ENCODE measurements around the gene TROAP.
"Not testable (repeated sequence)": the region's sequence is repeated elsewhere in the genome, so short reads cannot be mapped to it uniquely, and the experiment has no call there.

TROAP gene
- total RNA-seq = 0.56 to 1.9 reads per million in 2 donors

DNA sequence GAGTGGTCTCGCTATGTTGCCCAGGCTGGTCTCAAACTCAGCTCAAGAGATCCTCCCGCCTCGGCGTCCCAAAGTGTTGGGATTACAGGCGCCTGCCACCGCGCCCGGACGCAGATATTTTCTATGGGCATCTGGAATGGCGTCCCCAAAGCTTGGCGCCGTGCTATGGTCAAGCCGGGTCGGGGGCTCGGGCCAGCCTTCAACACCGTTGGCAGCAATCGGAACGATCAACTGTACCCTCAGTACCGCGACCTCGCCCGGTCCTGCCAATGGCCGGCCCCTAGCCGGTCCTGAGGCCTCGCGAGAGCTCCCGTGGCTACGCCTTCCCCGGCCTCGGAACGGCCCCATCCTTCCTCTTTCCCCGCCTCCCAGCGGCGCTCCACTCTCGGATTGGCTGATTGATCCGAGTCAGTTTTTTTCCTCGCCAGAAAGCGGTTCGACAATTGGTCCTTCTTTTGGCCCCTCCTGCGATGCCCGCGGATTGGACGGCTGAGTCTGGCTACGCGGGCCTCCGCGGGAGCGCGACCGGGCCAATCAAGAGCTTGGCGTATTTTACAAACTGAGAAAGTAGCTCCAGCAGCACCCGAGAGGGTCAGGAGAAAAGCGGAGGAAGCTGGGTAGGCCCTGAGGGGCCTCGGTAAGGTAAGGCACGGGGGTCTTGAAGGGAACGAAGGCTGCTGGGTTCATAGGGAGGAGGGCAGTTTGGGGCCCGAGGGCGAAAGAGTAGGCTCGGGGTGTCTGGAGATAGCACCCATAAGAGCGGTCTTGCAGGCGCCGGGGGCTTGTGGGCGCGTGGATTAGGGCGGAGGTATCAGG lies at the start of gene TROAP:
Gene TROAP (plus strand): TSS at position 548 of the 816 bp plus-strand sequence. CDS start 354 bp downstream, outside the sequence.
- peak; percentile 85 for DNase-seq

GRCh38 chr12:49273726-49274395 lies 49.2 kb upstream of the TROAP start:
- DNase-seq = no peak

DNA sequence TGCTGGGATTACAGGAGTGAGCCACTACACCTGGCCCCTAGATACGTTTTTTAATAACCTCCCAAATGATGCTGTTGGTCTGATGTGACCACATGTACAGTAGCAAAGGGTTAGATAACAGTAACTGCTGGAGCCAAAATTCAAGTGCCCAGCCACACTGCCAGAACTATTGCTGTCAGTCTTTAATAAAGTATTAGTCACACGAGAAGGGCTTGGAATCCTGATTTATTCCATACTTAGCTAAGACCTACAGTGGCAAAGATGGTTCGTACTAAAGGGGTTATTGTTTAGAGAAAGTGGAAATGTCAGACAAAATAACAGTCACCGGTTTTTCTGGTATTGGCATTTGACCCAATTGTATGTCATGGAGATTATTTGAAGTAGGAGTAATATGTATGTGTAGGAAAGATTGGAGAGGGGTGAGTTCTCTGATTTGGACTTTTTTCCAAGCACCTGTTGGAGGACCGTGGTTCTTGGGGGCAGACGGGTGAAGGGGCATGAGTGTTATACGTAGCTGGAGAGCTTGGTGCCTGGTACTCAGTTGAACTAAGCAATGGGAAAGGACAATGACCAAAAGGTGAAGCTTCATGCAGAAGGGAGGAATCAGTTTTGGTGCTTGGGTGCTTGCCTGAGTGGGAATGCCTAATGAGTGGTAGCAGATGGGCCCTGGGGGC lies 48.5 kb upstream of the TROAP start:
- no peak for DNase-seq

DNA sequence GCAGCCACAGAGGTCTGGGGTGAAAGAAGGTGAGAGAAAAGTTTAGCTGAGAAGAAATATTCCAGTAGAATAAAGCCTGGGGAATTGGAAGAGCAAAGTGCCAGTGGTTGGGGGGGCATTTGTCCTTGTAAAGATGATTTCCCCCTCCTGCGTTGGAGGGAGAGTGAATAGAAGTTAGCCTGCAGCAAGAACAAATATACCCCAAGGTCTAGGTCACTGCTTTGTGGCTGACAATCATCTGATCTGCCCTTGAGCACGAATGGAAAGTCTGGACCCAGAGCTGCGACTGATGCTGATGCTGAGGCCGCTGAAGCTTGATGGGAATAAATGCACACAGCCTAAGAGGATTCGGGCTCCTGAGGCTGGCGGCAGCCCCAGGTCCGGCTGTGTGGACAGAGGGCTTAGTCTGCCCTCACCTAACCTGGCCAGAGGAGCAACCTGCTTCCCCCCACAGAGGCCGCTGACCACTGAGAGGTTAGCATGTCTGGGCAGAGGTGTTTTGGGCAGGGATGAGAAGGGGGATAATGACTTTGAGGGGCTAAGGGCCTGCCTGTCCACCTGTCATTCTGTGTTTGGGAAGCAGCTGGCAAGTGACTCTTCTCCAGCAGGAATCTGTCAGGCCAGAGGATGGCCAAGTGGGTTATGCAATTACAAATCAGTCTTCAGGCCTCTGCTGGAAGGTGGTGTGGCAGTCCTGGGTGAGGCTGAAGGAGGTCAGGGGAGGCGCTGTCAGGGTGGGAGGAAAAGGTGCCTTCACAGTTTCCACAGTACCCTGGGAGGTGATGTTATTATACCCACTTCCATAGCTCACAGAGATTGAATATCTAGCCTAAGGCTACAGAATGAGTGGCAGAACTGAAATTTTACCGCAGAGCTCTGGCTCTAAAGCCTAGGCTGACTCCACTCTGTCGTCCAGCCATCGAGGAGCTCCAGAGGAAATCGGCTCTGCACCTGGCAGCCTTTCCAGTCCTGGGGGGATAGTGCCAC lies 46.5 kb upstream of the TROAP start:
- DNase-seq = no peak

- DNase-seq = no peak
These were observed 45.6 kb upstream of the TROAP start for GRCh38 chr12:49277466-49277865.

- no peak for DNase-seq
These were observed 43.3 kb upstream of the TROAP start for GRCh38 chr12:49279706-49280159.

DNA sequence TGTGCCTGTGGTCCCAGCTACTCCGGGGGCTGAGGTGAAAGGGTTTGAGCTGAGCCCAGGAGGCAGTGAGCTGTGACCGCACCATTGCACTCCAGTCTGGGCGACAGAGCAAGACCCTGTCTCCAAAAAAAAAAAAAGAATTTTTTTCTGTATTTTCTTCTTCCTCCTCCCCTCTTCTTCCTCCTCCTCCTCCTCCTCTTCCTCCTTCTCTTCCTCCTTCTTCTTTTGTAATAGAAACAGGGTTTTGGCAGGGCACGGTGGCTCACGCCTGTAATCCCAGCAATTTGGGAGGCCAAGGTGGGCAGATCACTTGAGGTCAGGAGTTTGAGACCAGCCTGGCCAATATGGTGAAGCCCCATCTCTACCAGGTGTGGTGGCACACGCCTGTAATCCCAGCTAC lies 42.5 kb upstream of the TROAP start:
- DNase-seq = not testable (repeated sequence)

- no peak for DNase-seq
These were observed 40.8 kb upstream of the TROAP start for GRCh38 chr12:49282302-49282701.

DNA sequence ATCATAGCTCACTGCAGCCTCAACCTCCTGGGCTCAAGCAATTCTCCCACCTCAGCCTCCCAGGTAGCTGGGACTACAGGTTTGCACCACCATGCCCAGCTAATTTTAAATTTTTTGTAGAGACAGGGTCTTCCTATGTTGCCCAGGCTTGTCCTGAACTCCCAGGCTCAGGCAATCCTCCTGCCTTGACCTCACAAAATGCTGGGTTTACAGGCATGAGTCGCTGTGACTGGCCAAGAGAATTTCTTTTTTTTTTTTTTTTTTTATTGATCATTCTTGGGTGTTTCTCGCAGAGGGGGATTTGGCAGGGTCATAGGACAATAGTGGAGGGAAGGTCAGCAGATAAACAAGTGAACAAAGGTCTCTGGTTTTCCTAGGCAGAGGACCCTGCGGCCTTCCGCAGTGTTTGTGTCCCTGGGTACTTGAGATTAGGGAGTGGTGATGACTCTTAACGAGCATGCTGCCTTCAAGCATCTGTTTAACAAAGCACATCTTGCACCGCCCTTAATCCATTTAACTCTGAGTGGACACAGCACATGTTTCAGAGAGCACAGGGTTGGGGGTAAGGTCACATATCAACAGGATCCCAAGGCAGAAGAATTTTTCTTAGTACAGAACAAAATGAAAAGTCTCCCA lies 40.2 kb upstream of the TROAP start:
- not testable (repeated sequence) for DNase-seq

GRCh38 chr12:49283541-49284429 lies 39.3 kb upstream of the TROAP start:
- no peak for DNase-seq

GRCh38 chr12:49284672-49285071 lies 38.4 kb upstream of the TROAP start:
- no peak for DNase-seq

DNA sequence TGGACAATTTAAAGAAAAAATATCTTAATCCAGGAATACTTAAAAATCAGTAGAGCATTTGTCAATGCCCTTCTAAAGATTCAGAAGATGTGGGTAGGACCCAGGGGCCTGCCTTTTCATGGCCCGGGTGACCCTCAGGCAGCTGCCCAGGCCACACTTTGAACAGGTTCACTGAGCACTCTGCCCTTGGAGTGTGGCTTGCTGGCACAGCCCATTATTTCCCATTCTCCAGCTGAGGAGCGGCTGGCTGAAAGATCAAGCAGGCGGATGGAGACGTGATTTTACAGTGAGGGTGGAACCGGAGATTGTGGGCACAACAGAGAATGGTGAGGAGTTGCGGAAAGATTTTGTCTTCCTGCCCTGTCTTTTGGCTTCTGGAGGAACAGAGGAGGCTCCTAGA lies 35.2 kb upstream of the TROAP start:
- DNase-seq = no peak

- no peak for DNase-seq
These were observed 34.6 kb upstream of the TROAP start for GRCh38 chr12:49288412-49288853.

DNA sequence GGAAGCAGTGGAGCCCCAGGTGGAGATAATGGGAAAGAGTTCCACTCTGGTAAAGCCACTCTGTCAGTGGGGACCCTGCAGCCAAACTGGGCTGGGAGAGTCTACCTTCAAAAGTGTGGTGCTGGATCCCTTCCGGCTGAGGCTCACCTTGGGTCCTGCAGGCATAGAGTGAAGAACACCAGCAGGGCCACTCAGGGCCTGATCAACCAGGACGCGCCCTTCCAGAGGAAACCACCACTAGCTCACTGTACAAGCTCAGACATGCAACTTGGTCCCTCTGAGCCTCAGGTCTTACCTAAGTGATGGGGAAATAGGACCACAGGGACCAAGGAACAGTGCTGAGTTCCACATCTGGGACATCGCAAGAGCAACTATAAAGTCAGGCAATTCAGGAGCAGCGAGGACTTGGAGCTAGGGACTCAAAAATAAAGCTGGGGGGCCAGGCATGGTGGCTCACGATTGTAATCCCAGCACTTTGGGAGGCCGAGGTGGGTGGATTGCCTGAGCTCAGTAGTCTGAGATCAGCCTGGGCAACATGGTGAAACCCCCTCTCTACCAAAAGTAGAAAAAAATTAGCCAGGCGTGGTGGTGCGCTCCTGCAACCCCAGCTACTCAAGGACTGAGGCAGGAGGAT lies 34.0 kb upstream of the TROAP start:
- DNase-seq = no peak

GRCh38 chr12:49292729-49293055 lies 30.4 kb upstream of the TROAP start:
- no peak for DNase-seq

DNA sequence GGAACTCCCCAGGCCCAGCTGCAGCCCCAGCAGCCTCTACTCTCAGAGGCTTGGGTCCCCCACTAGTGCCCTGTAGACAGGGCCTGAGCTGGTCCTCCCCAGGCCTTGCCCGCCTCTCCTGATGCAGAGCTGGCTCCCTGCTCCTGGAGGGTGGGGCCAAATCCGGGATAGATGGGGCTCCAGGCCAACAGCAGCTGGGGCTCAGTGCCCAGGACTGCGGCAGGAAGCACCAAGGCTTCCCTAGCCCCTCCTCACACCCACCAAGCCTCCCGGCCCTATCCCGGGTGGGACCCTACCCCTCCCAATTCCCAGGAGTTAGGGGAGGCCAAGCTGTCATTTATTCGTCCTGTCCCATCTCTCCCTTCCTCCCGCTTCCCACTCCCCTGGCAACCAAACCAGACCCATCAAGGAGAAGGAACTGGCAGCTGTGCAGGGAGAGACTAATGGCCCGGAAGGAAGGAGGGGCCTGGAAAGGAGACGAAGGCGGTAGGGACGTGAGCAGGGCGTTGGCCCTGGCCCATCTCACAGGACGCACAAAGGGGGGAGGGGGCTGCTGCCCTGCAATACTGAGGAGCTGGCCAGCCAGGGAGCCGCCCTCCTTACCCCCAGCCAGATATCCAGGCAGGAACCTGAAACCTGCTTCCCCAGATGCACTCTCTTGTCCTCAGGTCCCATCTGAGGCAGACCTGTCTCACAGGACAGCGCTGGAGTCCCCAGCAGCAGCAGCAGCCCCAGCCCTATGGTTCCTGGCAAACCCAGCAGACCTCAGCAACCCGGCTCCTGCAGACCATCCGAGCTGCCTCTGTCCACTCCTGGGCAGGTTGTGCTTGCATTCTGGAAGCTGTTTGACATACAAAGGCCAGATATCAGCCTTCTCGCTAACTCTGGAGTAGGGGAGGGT lies 29.7 kb upstream of the TROAP start:
- no peak for DNase-seq

- DNase-seq = no peak
These were observed 28.8 kb upstream of the TROAP start for GRCh38 chr12:49294086-49294803.

GRCh38 chr12:49294804-49295081 lies 28.3 kb upstream of the TROAP start:
- DNase-seq = no peak
